SK-N-SH (cell line): ENCODE data around the gene ZNF267. TPM values are rescaled to one million over a fixed set of nuclear protein-coding genes. Genes with fewer than 3 reads are reported as not detected.

Experiments
- CTCF ChIA-PET: fragments of 300-600, 350-600 bp; formaldehyde crosslinking; extraction: SDS; loops from one replicate; lab custom pipeline; 2021; lab: Yijun Ruan, JAX
- POLR2A ChIA-PET: fragments of 350-600 bp; sonication (Branson Sonifier 250); formaldehyde crosslinking; extraction: SDS; loops from one replicate; lab custom pipeline; 2020; ENCODE audit warnings: antibody characterized with exemption, inconsistent platforms; lab: Yijun Ruan, JAX
- DNase-seq: peaks from one replicate; pipeline ENCODE4 v3.0.0; 2012
- H2AFZ ChIP-seq: fragments of 200-600 bp; sonication (generic); 2 replicates; pipeline ENCODE4 v1.8.1; 2016; ENCODE audit warnings: antibody characterized with exemption, mild to moderate bottlenecking, low read depth
- H3F3A ChIP-seq: fragments of 200-600 bp; sonication (generic); replicated peaks from 2 replicates; pipeline ENCODE3; 2016; ENCODE audit warnings: antibody characterized with exemption, mild to moderate bottlenecking; ENCODE audit not compliant: insufficient read depth
- H3K27ac ChIP-seq, 2 experiments: fragments of 200-500 bp in 1 of 2; fragments of 200-600 bp in 1 of 2; sonication (Bioruptor generic) in 1 of 2; sonication (generic), shearing (Covaris generic) in 1 of 2; 2 replicates each; pipeline versions ENCODE4 v1.5.1 to v1.6.1; 2014 to 2016; ENCODE audit warnings: low read depth in 2 of 2, inconsistent platforms in 1 of 2, low read length in 1 of 2, mild to moderate bottlenecking in 1 of 2, mixed read lengths in 1 of 2
- H3K27me3 ChIP-seq: fragments of 200-600 bp; sonication (generic), shearing (Covaris generic); 2 replicates; pipeline ENCODE4 v1.6.1; 2016; ENCODE audit warnings: mixed run types; ENCODE audit not compliant: insufficient read depth
- H3K36me3 ChIP-seq, 2 experiments: fragments of 200-500 bp in 1 of 2; fragments of 200-600 bp in 1 of 2; sonication (Bioruptor generic) in 1 of 2; sonication (generic) in 1 of 2; replicated peaks in 1 of 2; 2 replicates each; pipeline versions ENCODE3 to v1.5.1; 2014 to 2016; ENCODE audit warnings: low read length in 1 of 2, mild to moderate bottlenecking in 1 of 2; ENCODE audit not compliant: insufficient read depth in 2 of 2, control insufficient read depth in 1 of 2
- H3K4me1 ChIP-seq, 2 experiments: fragments of 200-500 bp in 1 of 2; fragments of 200-600 bp in 1 of 2; sonication (Bioruptor generic) in 1 of 2; sonication (generic), shearing (Covaris generic) in 1 of 2; 2 replicates each; pipeline versions ENCODE4 v1.5.1 to v1.6.1; 2014 to 2016; ENCODE audit warnings: low read depth in 1 of 2, low read length in 1 of 2, mixed run types in 1 of 2; ENCODE audit not compliant: insufficient read depth in 2 of 2, control insufficient read depth in 1 of 2
- H3K4me2 ChIP-seq: fragments of 200-600 bp; sonication (generic), shearing (Covaris generic); 2 replicates; pipeline ENCODE4 v1.6.1; 2017; ENCODE audit warnings: mixed run types
- H3K4me3 ChIP-seq, 2 experiments: fragments of 200-500 bp in 1 of 2; fragments of 200-600 bp in 1 of 2; sonication (Bioruptor generic) in 1 of 2; sonication (generic), shearing (Covaris generic) in 1 of 2; 2 replicates each; pipeline versions ENCODE4 v1.5.1 to v1.8.1; 2014 to 2016; ENCODE audit warnings: low read depth in 2 of 2, inconsistent platforms in 1 of 2, low read length in 1 of 2, mild to moderate bottlenecking in 1 of 2, mixed read lengths in 1 of 2, moderate library complexity in 1 of 2
- H3K79me2 ChIP-seq: fragments of 200-600 bp; sonication (generic); 2 replicates; pipeline ENCODE4 v1.8.1; 2017; ENCODE audit warnings: mild to moderate bottlenecking; ENCODE audit not compliant: insufficient read depth
- H3K9ac ChIP-seq: fragments of 200-600 bp; sonication (generic); 2 replicates; pipeline ENCODE4 v1.6.1; 2017; ENCODE audit warnings: mixed run types
- H3K9me2 ChIP-seq: fragments of 200-600 bp; sonication (generic); 2 replicates; pipeline ENCODE4 v1.6.1; 2017; ENCODE audit warnings: mixed run types
- H3K9me3 ChIP-seq: fragments of 200-600 bp; sonication (generic); 2 replicates; pipeline ENCODE4 v1.6.1; 2017; ENCODE audit warnings: mixed run types, mild to moderate bottlenecking, moderate library complexity
- H4K20me1 ChIP-seq: fragments of 200-600 bp; sonication (generic); 2 replicates; pipeline ENCODE4 v1.6.1; 2017; ENCODE audit warnings: mild to moderate bottlenecking, mixed run types; ENCODE audit not compliant: insufficient read depth
- EP300 ChIP-seq, 2 experiments: IDR thresholded peaks; 2 replicates each; pipeline versions ENCODE4 v1.4.0 to v1.6.1; 2012; ENCODE audit warnings: borderline replicate concordance in 1 of 2, low read depth in 1 of 2, low read length in 1 of 2
- FOSL2 ChIP-seq: IDR thresholded peaks from 2 replicates; pipeline ENCODE4 v1.4.0; 2012; ENCODE audit warnings: low read depth, mild to moderate bottlenecking, moderate library complexity, borderline replicate concordance
- GABPA ChIP-seq: IDR thresholded peaks from 2 replicates; pipeline ENCODE4 v1.4.0; 2012; ENCODE audit warnings: low read depth, mild to moderate bottlenecking
- GATA2 ChIP-seq: sonication (generic); formaldehyde crosslinking; IDR thresholded peaks from 2 replicates; pipeline ENCODE4 v1.5.0; 2020; ENCODE audit warnings: mild to moderate bottlenecking, missing genetic modification reagents
- JUND ChIP-seq: IDR thresholded peaks from 2 replicates; pipeline ENCODE4 v1.4.0; 2012
- POLR2AphosphoS5 ChIP-seq: IDR thresholded peaks from 2 replicates; pipeline ENCODE4 v1.6.1; 2012; ENCODE audit warnings: low read depth, low read length
- RAD21 ChIP-seq: IDR thresholded peaks from 2 replicates; pipeline ENCODE4 v1.6.1; 2012; ENCODE audit warnings: mild to moderate bottlenecking, low read length
- REST ChIP-seq: IDR thresholded peaks from 2 replicates; pipeline ENCODE4 v1.6.1; 2012; ENCODE audit warnings: mild to moderate bottlenecking, low read depth, low read length, moderate library complexity
- SMC3 ChIP-seq: IDR thresholded peaks from 2 replicates; pipeline ENCODE4 v1.6.1; 2012; ENCODE audit warnings: low read depth, low read length, improper control_type of control experiment
- USF1 ChIP-seq: IDR thresholded peaks from 2 replicates; pipeline ENCODE4 v1.4.0; 2012; ENCODE audit warnings: low read depth, borderline replicate concordance
- WGBS: methylation state at CpG from one replicate; pipeline ENCODE4 v1.1.6; 2017; ENCODE audit warnings: low lambda C conversion rate; 5-methylcytosine and 5-hydroxymethylcytosine counted together
- polyA plus RNA-seq, 3 experiments: library from polyadenylated mRNA; depleted of rRNA; stranded (reverse); fragments of >200 nt; gene quantifications; 2 replicates each; pipeline ENCODE4 v1.2.3, GENCODE V29; 2012
- TF ChIP-seq, protein P1 (sequence below): fragments of 150-350 bp; IDR thresholded peaks from 2 replicates; pipeline ENCODE4 v1.6.1; 2016; ENCODE audit warnings: mild to moderate bottlenecking, low read depth, low read length
- TF ChIP-seq, protein P2 (sequence below): fragments of 200-600 bp; sonication (generic); IDR thresholded peaks from 2 replicates; pipeline ENCODE4 v1.6.1; 2017; ENCODE audit warnings: antibody characterized with exemption, mild to moderate bottlenecking, moderate library complexity

ZNF267 gene
- polyA plus RNA-seq, 1 of the 3 experiments (the other 2 are of a cell fraction), result 1.7 TPM

DNA sequence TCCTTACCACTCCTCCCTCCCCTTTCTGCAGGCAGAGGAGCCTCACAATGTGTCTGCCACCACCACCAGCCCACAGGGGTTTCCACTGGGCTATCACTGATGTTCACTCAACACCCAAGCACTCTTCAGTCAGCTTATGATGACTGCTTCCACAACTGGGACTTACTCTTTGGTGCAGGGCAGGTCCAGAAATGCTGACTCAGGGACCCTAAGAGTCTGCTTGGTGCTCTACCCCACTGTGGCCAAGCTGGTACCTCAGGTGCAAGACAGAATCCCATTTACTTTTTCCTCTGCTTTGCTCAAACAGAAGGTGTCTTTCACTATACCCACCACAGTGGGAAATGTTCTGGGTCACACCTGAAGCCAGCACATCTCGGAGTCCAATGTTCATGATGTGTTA is 40.1 kb downstream of the ZNF267 start:
- no peak for DNase-seq
- H3K9ac ChIP-seq, result no peak overlapping the region
- ChIA-PET POLR2A (no interaction called here), CTCF (interaction anchor here (1.2 kb wide), 1 partner anchor 10 kb away, joined by 3 read pairs; no protein-coding TSS in a partner anchor)
- peaks cover 29 to 86% of the 10 kb centered on the region in 2 experiments for H3K36me3 ChIP-seq
- H3K27me3 ChIP-seq, result no peaks in the 10 kb centered on the region
- H4K20me1 ChIP-seq, result no peaks in the 10 kb centered on the region
- H3K9me2 ChIP-seq, result no peaks in the 10 kb centered on the region
- H3K4me1 ChIP-seq, result no peaks in the 10 kb centered on the region
- no peak overlapping the region for H2AFZ ChIP-seq
- H3K4me3 ChIP-seq, result peak overlapping the region in 1 of 2 experiments; percentile 12; a peak in 1 of 4 replicates
- peaks cover 52% of the 10 kb centered on the region for H3K79me2 ChIP-seq
- no peak overlapping the region for H3K4me2 ChIP-seq
- 100% methylated on average over 1 of the region's 1 CpG for WGBS
- TF ChIP-seq FOSL2, result no peak
- TF ChIP-seq, protein P1, sequence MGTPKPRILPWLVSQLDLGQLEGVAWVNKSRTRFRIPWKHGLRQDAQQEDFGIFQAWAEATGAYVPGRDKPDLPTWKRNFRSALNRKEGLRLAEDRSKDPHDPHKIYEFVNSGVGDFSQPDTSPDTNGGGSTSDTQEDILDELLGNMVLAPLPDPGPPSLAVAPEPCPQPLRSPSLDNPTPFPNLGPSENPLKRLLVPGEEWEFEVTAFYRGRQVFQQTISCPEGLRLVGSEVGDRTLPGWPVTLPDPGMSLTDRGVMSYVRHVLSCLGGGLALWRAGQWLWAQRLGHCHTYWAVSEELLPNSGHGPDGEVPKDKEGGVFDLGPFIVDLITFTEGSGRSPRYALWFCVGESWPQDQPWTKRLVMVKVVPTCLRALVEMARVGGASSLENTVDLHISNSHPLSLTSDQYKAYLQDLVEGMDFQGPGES, result no peak
- no peak for TF ChIP-seq EP300 (IDR thresholded peaks at IDR 0.05; ENCODE audit: borderline replicate concordance in 1 of 2, low read depth in 1 of 2, low read length in 1 of 2)
- TF ChIP-seq GATA2 (CRISPR knock-in tag), result no peak
- no peak for TF ChIP-seq REST
- H3K9me3 ChIP-seq, result peaks cover 62% of the 10 kb centered on the region
- peaks cover 3% of the 10 kb centered on the region for H3F3A ChIP-seq
- no peak overlapping the region for H3K27ac ChIP-seq

- Histone ChIP-seq H3K27me3 (no peaks in the 10 kb centered on the region), H2AFZ (no peak overlapping the region), H3K4me2 (no peak overlapping the region), H3K9ac (no peak overlapping the region), H3K9me3 (peaks cover 61% of the 10 kb centered on the region), H3K4me1 (no peaks in the 10 kb centered on the region), H3K79me2 (peaks cover 30% of the 10 kb centered on the region; the same call in 1 of the 2 replicates), H3K4me3 (no peak overlapping the region; a peak in 1 of 4 replicates), H3K36me3 (peaks cover 29 to 73% of the 10 kb centered on the region in 2 experiments), H3F3A (no peaks in the 10 kb centered on the region), H4K20me1 (no peaks in the 10 kb centered on the region), H3K9me2 (no peaks in the 10 kb centered on the region), H3K27ac (no peak overlapping the region)
- CTCF ChIA-PET, result no interaction called here
- 91% methylated on average over 3 of the region's 3 CpGs for WGBS
- DNase-seq, result no peak
- POLR2A ChIA-PET, result no interaction called here
- TF ChIP-seq, protein P2, sequence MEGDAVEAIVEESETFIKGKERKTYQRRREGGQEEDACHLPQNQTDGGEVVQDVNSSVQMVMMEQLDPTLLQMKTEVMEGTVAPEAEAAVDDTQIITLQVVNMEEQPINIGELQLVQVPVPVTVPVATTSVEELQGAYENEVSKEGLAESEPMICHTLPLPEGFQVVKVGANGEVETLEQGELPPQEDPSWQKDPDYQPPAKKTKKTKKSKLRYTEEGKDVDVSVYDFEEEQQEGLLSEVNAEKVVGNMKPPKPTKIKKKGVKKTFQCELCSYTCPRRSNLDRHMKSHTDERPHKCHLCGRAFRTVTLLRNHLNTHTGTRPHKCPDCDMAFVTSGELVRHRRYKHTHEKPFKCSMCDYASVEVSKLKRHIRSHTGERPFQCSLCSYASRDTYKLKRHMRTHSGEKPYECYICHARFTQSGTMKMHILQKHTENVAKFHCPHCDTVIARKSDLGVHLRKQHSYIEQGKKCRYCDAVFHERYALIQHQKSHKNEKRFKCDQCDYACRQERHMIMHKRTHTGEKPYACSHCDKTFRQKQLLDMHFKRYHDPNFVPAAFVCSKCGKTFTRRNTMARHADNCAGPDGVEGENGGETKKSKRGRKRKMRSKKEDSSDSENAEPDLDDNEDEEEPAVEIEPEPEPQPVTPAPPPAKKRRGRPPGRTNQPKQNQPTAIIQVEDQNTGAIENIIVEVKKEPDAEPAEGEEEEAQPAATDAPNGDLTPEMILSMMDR, result no peak
- no peak for TF ChIP-seq JUND
- no peak for TF ChIP-seq GABPA
- no peak for TF ChIP-seq RAD21
- no peak for TF ChIP-seq USF1
- no peak for TF ChIP-seq SMC3
- no peak for TF ChIP-seq POLR2AphosphoS5
- TF ChIP-seq EP300 (IDR thresholded peaks at IDR 0.05; ENCODE audit: borderline replicate concordance in 1 of 2, low read depth in 1 of 2, low read length in 1 of 2), result no peak
These were observed 42.5 kb downstream of the ZNF267 start for GRCh38 chr16:31916056-31916488.
